Neuronal stem cell (in vitro differentiated cells): ENCODE measurements around the gene CCL25.

Source experiments
- DNase-seq: peaks from one replicate; pipeline ENCODE4 v3.0.0-alpha.2; 2013; ENCODE audit warnings: low spot score
- H2AFZ ChIP-seq: one replicate; pipeline ENCODE4 v1.6.1; 2013; ENCODE audit warnings: mild to moderate bottlenecking, low read length, inconsistent platforms
- H2AK5ac ChIP-seq: 2 replicates; pipeline ENCODE4 v1.6.1; 2013; ENCODE audit warnings: low read depth, mild to moderate bottlenecking, inconsistent platforms, low read length, moderate library complexity, mixed read lengths
- H2BK120ac ChIP-seq: 2 replicates; pipeline ENCODE4 v1.6.1; 2013; ENCODE audit warnings: low read depth, mild to moderate bottlenecking, inconsistent platforms, low read length, moderate library complexity, mixed read lengths
- H2BK12ac ChIP-seq: one replicate; pipeline ENCODE4 v1.6.1; 2013; ENCODE audit warnings: low read length, inconsistent platforms
- H2BK15ac ChIP-seq: 2 replicates; pipeline ENCODE4 v1.6.1; 2013; ENCODE audit warnings: mild to moderate bottlenecking, low read length, inconsistent platforms, mixed read lengths
- H2BK5ac ChIP-seq: one replicate; pipeline ENCODE4 v1.6.1; 2013; ENCODE audit warnings: inconsistent platforms, mild to moderate bottlenecking, low read length, moderate library complexity
- H3K14ac ChIP-seq: one replicate; pipeline ENCODE4 v1.6.1; 2013; ENCODE audit warnings: low read length, inconsistent platforms
- H3K18ac ChIP-seq: 2 replicates; pipeline ENCODE4 v1.6.1; 2013; ENCODE audit warnings: low read length, inconsistent platforms
- H3K23ac ChIP-seq: 2 replicates; pipeline ENCODE4 v1.6.1; 2013; ENCODE audit warnings: low read depth, mild to moderate bottlenecking, mixed read lengths, low read length, inconsistent platforms; ENCODE audit not compliant: poor library complexity
- H3K27ac ChIP-seq: replicated peaks from 3 replicates; pipeline ENCODE4 v1.5.1; 2013; ENCODE audit warnings: low read length, inconsistent platforms
- H3K27me3 ChIP-seq, 3 experiments: 2 replicates each; pipeline ENCODE4 v1.6.1; 2013; ENCODE audit warnings: low read length in 3 of 3, mild to moderate bottlenecking in 2 of 3, inconsistent platforms in 1 of 3, low read depth in 1 of 3, mixed read lengths in 1 of 3, moderate library complexity in 1 of 3; ENCODE audit not compliant: control insufficient read depth in 3 of 3, insufficient read depth in 3 of 3
- H3K36me3 ChIP-seq, 2 donors: replicated peaks in 1 of 2; 2 replicates each; pipeline ENCODE4 v1.6.1; 2013; ENCODE audit warnings: low read length in 2 of 2; ENCODE audit not compliant: control insufficient read depth in 2 of 2, insufficient read depth in 2 of 2
- H3K4ac ChIP-seq: 2 replicates; pipeline ENCODE4 v1.6.1; 2013; ENCODE audit warnings: inconsistent platforms, mild to moderate bottlenecking, low read length, moderate library complexity
- H3K4me1 ChIP-seq, 2 donors: 1 replicate in 1 of 2; 2 replicates in 1 of 2; pipeline ENCODE4 v1.6.1; 2013; ENCODE audit warnings: low read length in 2 of 2, low read depth in 1 of 2; ENCODE audit not compliant: control insufficient read depth in 2 of 2, insufficient read depth in 1 of 2
- H3K4me2 ChIP-seq: one replicate; pipeline ENCODE4 v1.6.1; 2013; ENCODE audit warnings: mild to moderate bottlenecking, low read length, inconsistent platforms; ENCODE audit not compliant: insufficient read depth, poor library complexity, severe bottlenecking
- H3K4me3 ChIP-seq, 2 donors: 2 replicates each; pipeline ENCODE4 v1.5.1; 2013; ENCODE audit warnings: low read length in 2 of 2, mild to moderate bottlenecking in 2 of 2, inconsistent platforms in 1 of 2, moderate library complexity in 1 of 2
- H3K79me1 ChIP-seq: one replicate; pipeline ENCODE4 v1.6.1; 2013; ENCODE audit warnings: low read depth, mild to moderate bottlenecking, inconsistent platforms, low read length, moderate library complexity
- H3K9ac ChIP-seq: one replicate; pipeline ENCODE4 v1.6.1; 2013; ENCODE audit warnings: mild to moderate bottlenecking, low read depth, low read length, inconsistent platforms; ENCODE audit not compliant: poor library complexity
- H3K9me3 ChIP-seq, 2 donors: replicated peaks in 1 of 2; 2 replicates each; pipeline versions ENCODE3 to v1.6.1; 2013; ENCODE audit warnings: low read length in 2 of 2, mild to moderate bottlenecking in 2 of 2, inconsistent platforms in 1 of 2, low read depth in 1 of 2, mixed read lengths in 1 of 2, moderate library complexity in 1 of 2; ENCODE audit not compliant: control insufficient read depth in 2 of 2, insufficient read depth in 1 of 2
- H4K8ac ChIP-seq: one replicate; pipeline ENCODE4 v1.6.1; 2013; ENCODE audit warnings: low read depth, mild to moderate bottlenecking, inconsistent platforms, low read length, moderate library complexity
- H4K91ac ChIP-seq: one replicate; pipeline ENCODE4 v1.6.1; 2013; ENCODE audit warnings: low read length, low read depth, mild to moderate bottlenecking, inconsistent platforms; ENCODE audit not compliant: poor library complexity
- WGBS, 2 donors: extraction: QIAGEN DNeasy Blood & Tissue Kit; methylation state at CpG; one replicate each; pipeline ENCODE4 v1.1.7; 2013; ENCODE audit warnings: missing lambda C conversion rate in 2 of 2, mixed read lengths in 1 of 2; ENCODE audit not compliant: insufficient read length in 2 of 2, insufficient replicate concordance in 1 of 2; ENCODE audit errors: extremely low coverage in 2 of 2; 5-methylcytosine and 5-hydroxymethylcytosine counted together

Gene CCL25

GRCh38 chr19:8071912-8072311 lies 19.4 kb downstream of the CCL25 start:
- Histone ChIP-seq H3K27ac (no peak overlapping the region), H3K18ac (peak overlapping the region; percentile 22), H3K9me3 (peaks cover 17 to 24% of the 10 kb centered on the region in 2 donors), H3K23ac (peak overlapping the region; percentile 29), H3K9ac (no peak overlapping the region), H3K27me3 (no peaks in the 10 kb centered on the region), H3K4me1 (peaks cover 0 to 4% of the 10 kb centered on the region in 2 donors), H3K4me3 (peak overlapping the region in 1 of 2 donors; percentile 51), H3K79me1 (no peaks in the 10 kb centered on the region), H2BK15ac (no peak overlapping the region), H2AK5ac (no peak overlapping the region), H3K4ac (no peak overlapping the region), H3K36me3 (peaks cover 5 to 15% of the 10 kb centered on the region in 2 donors), H2BK120ac (peak overlapping the region; percentile 61), H2BK12ac (no peak overlapping the region), H3K14ac (no peak overlapping the region), H4K91ac (no peak overlapping the region), H2BK5ac (no peak overlapping the region), H2AFZ (no peak overlapping the region), H3K4me2 (no peak overlapping the region), H4K8ac (no peak overlapping the region)
- DNase-seq: no peak
- WGBS, 2 donors: no CpG with 5 or more reads among the region's 15 CpGs

GRCh38 chr19:8074501-8074900 lies 21.9 kb downstream of the CCL25 start:
- H3K14ac ChIP-seq: no peak overlapping the region
- WGBS, 2 donors: no CpG with 5 or more reads among the region's 1 CpG
- no peak overlapping the region for H3K18ac ChIP-seq
- H2AFZ ChIP-seq: no peak overlapping the region
- no peak overlapping the region for H2BK15ac ChIP-seq
- no peak overlapping the region for H2AK5ac ChIP-seq
- peaks cover 13 to 20% of the 10 kb centered on the region in 2 donors for H3K9me3 ChIP-seq
- no peak overlapping the region for H4K8ac ChIP-seq
- DNase-seq: no peak
- no peak overlapping the region for H3K4me3 ChIP-seq
- no peaks in the 10 kb centered on the region for H3K79me1 ChIP-seq
- no peak overlapping the region for H4K91ac ChIP-seq
- peaks cover 0 to 4% of the 10 kb centered on the region in 2 donors for H3K4me1 ChIP-seq
- H3K27me3 ChIP-seq: no peaks in the 10 kb centered on the region
- peaks cover 5 to 15% of the 10 kb centered on the region in 2 donors for H3K36me3 ChIP-seq
- no peak overlapping the region for H3K4me2 ChIP-seq
- no peak overlapping the region for H3K9ac ChIP-seq
- H2BK12ac ChIP-seq: no peak overlapping the region
- no peak overlapping the region for H3K27ac ChIP-seq
- H2BK5ac ChIP-seq: no peak overlapping the region
- no peak overlapping the region for H3K23ac ChIP-seq
- H3K4ac ChIP-seq: no peak overlapping the region
- H2BK120ac ChIP-seq: no peak overlapping the region

GRCh38 chr19:8075158-8076074 lies 22.9 kb downstream of the CCL25 start:
- Histone ChIP-seq H3K23ac (no peak overlapping the region), H2BK15ac (no peak overlapping the region), H3K27ac (no peak overlapping the region), H3K18ac (no peak overlapping the region), H3K27me3 (no peaks in the 10 kb centered on the region), H2BK120ac (no peak overlapping the region), H2AFZ (no peak overlapping the region), H3K9me3 (peaks cover 11 to 12% of the 10 kb centered on the region in 2 donors), H3K79me1 (no peaks in the 10 kb centered on the region), H4K8ac (no peak overlapping the region), H2AK5ac (no peak overlapping the region), H4K91ac (no peak overlapping the region), H3K4me3 (peak overlapping the region in 1 of 2 donors; percentile 23), H3K36me3 (peaks cover 5 to 19% of the 10 kb centered on the region in 2 donors), H2BK12ac (no peak overlapping the region), H3K4me1 (peaks cover 0 to 4% of the 10 kb centered on the region in 2 donors), H3K14ac (no peak overlapping the region), H2BK5ac (no peak overlapping the region), H3K4me2 (no peak overlapping the region), H3K9ac (no peak overlapping the region), H3K4ac (no peak overlapping the region)
- no peak for DNase-seq
- WGBS, 2 donors: no CpG with 5 or more reads among the region's 13 CpGs

GRCh38 chr19:8079988-8080387 lies 27.4 kb downstream of the CCL25 start:
- no peak overlapping the region for H2BK120ac ChIP-seq
- no CpG with 5 or more reads among the region's 6 CpGs for WGBS, 2 donors
- peaks cover under 1 to 7% of the 10 kb centered on the region in 2 donors for H3K4me1 ChIP-seq
- H2AFZ ChIP-seq: no peak overlapping the region
- no peak overlapping the region for H3K4me2 ChIP-seq
- no peak for DNase-seq
- H3K79me1 ChIP-seq: no peaks in the 10 kb centered on the region
- H3K18ac ChIP-seq: no peak overlapping the region
- H3K23ac ChIP-seq: no peak overlapping the region
- H3K27me3 ChIP-seq: no peaks in the 10 kb centered on the region
- no peak overlapping the region for H3K4me3 ChIP-seq
- H3K14ac ChIP-seq: no peak overlapping the region
- no peak overlapping the region for H4K8ac ChIP-seq
- H3K36me3 ChIP-seq: peaks cover 0 to 19% of the 10 kb centered on the region in 2 donors
- no peak overlapping the region for H3K4ac ChIP-seq
- H4K91ac ChIP-seq: no peak overlapping the region
- H3K27ac ChIP-seq: no peak overlapping the region
- H2BK5ac ChIP-seq: no peak overlapping the region
- H3K9me3 ChIP-seq: no peaks in the 10 kb centered on the region
- no peak overlapping the region for H2BK12ac ChIP-seq
- H3K9ac ChIP-seq: no peak overlapping the region
- no peak overlapping the region for H2BK15ac ChIP-seq
- H2AK5ac ChIP-seq: no peak overlapping the region
